HG02642 (cell line): Measurements from ENCODE around the gene SCN1A.
"Not testable (repeated sequence)": the region's sequence is repeated elsewhere in the genome, so short reads cannot be mapped to it uniquely, and the experiment has no call there.

Source experiments
- ATAC-seq: cut with Tn5 transposase; IDR thresholded peaks from one replicate; pipeline ENCODE4 v1.9.1; 2021; ENCODE audit warnings: mild to moderate bottlenecking; ENCODE audit not compliant: unreplicated experiment, poor library complexity

SCN1A gene

DNA sequence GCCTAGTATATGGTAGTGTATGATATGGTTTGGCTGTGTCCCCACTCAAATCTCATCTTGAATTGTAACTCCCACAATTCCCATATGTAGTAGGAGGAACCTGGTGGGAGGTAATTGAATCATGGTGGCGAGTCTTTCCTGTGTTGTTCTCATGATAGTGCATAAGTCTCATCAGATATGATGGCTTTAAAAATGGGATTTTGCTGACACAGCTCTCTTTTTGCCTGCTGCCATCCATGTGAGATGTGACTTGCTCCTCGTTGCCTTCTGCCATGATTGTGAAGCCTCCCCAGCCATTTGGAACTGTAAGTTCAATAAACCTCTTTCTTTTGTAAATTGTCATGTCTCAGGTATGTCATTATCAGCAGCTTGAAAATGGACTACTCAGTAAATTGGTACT is 9.5 kb upstream of the SCN1A start:
- no peak for ATAC-seq

DNA sequence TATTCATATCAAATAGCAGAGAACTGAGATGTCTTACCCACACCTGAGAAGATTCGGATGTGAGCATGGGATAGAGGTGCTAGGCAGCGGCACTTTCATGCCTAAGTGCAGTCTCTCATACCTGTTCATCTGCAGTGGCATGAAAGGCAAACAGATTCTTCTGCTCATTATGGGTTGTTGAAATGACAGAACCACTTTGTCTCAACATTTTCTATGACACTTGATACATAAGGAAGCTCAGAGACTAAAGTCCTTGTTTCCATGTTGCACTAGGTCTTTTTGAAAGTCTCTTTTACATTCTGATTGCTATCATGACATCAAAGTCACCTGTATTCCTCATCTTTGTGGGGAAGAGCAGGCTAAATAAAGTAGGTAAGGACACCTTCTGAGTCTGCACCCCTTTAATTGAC is 8.0 kb upstream of the SCN1A start:
- ATAC-seq, result no peak

DNA sequence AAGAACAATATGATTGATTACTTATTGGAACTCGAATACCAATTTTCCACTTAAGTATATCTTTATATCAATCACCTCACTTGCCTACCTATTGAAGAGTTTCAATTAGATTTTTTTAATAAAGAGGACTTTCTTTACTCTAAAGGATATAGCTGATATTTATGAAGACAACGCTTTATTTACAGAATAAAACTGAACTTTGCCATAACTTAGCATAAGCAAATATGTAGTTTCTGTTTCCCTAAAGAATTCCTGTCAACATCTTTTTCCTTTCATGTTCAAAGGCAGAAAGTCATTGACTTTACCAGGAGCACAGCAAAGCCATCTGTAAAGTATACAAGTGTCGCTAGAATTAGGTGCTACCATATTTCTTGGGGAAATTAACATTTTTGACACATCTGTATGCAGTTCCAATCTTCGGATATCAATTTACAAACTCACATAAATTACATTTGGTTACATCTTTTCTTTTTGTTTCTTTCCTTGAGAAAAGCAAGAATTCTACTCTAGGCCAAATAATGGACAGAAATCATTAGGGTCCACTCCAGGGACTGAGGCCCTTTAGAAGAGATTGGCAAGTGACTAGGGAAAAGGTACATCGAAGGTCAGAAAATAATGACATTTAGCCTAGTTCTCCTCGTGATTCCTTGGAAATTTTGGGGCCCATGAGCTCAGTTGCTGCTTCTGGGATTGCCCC is 7.5 kb upstream of the SCN1A start:
- no peak for ATAC-seq

DNA sequence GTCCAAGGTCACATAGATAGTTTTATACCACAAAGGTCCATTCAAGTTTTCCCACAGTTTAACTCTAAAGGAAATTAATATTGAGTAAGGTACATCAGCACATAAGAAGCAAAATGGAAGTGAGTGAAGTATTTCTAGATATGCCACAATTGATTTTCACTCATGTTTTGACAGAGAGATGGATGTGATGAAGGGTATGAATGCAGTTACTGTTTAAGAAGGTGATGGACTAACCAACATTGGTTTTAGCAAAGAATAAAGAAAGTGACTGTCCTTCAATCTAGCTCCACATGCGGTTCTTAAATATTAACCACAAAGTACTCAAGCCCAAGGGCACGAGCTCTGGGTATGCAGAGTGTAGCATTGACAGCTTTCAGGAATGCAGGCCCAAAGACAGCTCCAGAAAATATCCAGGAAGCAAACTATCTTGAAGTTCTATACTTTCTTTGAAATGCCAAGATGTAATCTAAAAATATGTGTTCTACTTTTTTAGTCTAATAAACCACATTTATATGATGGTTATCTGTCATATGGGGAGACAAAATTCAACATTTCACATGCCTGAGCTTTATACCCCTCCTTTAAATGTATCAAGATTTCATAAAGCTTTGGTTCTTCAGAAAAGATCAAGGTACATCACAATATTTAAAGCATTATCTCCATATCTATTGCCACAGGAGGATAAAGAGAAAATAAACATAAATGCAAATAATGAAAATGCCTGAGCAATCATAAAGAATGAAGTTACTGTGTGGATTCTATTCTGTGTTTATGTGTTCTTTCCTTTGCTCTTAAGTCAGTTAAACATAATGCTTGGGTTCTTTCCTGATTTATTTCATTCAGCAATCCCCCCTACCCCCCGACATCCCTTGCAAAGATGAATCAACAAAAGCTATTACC is 6.7 kb upstream of the SCN1A start:
- ATAC-seq, result no peak

DNA sequence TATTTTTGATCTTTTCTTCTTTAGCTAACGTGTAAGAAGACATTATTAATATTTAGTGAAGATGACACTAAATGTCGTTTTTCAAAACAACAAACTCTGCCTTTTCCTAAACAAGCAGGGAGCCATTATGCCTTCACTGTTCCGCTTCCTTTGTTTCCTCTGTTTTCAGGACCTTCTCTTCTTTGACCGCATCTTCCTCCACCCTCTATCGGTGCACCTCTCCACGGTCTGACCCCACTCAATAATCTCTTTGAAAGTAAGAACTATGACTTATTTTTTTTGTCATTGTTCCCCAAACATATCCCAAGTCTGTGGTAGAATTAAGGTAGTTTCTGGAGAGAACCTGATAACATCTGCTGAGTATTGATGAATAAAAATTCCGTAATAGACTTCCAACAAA is 5.8 kb upstream of the SCN1A start:
- ATAC-seq, result no peak

DNA sequence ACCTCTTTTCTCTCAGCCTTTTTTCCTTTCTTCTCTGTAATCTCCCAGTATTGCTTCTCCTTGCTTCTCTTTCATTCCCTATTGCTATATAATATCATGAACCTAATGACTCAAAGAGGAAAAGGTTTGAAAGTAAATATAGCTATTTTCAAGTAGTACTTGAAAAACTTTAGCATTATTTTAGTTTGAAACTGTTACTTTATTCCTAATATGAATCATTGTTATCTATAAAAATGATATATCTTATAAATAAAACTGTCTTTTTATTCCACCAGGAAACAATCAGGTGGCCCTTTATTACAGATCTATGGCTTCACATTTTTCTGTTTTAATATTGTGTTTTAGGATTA is 311 bp upstream of the SCN1A start:
- ATAC-seq, result no peak

DNA sequence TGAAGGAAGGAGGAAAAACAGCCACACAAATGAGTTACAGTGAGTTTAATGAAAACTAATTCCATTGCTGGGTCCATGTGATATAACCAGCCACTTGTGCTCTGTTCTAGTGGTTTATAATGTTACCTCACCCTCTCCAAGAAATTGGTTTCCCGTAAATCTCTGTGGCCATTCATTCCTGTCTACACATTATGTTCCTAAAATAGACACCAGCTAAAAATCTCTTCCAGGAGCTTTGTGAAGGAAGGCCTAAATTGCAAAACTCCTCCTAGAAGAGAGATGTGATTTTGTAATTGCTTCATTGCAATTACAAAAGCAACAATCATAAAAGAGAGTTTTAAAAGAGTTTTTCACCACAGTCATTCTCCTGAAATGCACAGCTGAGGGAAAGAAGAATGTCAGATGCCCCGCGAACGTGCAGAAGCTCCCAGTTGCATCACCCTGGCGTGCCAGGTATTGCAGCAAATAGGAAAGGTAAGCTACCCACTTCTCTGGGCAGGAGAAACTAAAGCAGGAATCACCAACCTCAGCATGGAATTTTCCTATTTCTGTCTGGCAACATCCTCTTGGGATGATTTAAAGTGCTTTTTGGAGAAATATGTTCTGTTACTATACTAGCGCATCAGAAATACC is 1.7 kb downstream of the SCN1A start:
- ATAC-seq, result no peak

DNA sequence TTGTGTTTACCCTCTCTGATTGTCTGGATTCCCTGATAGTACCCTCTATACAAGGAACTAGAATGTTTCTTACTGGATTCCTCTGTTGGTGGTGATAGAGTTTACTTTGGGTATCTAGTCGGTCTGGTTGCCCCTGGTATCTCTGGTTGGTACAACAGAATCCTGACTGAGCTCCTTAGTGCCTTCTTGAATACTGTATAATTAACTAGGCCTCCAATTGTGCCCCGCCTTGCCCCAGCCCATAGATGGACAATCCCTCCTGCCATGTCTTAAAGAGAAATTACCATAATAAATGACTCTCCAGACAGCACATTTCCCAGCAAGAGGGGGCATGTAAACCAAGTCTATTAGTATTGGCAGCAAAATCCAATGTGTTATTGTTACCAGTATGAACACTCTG is 2.3 kb downstream of the SCN1A start:
- ATAC-seq, result no peak

DNA sequence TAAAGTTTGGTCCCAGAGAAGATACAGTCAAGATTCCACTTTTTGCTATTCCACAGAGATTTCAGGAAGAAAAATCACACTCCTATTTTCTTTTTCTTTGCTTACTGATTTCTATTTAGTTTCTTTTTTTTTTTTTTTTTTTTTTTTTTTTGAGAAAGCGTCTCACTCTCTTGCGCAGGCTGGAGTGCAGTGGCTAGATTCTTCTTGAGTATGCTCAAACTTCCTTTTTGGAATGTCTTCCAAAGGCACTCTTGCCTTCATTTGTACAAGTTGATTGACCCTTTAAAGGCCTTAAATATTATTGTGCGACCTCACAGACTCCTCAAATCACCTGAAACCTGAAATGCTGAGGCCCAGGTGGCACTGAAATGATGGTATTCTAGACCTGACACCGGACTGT is 9.6 kb downstream of the SCN1A start:
- no peak for ATAC-seq

DNA sequence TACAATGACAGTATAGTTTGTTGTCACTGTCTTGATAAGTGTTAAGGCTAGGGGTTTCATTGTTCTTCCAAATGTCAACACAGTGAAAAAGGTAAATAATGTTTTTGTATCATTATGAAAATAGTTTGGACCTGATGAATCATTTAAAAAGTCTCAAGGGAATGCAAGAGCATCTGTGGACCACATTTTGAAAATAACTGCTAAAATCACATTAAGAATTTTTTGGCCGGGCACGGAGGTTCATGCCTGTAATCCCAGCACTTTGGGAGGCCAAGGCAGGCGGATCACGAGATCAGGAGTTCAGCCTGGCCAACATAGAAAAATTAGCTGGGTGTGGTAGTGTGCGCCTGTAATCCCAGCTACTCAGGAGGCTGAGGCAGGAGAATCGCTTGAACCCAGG is 10.3 kb downstream of the SCN1A start:
- ATAC-seq, result no peak

DNA sequence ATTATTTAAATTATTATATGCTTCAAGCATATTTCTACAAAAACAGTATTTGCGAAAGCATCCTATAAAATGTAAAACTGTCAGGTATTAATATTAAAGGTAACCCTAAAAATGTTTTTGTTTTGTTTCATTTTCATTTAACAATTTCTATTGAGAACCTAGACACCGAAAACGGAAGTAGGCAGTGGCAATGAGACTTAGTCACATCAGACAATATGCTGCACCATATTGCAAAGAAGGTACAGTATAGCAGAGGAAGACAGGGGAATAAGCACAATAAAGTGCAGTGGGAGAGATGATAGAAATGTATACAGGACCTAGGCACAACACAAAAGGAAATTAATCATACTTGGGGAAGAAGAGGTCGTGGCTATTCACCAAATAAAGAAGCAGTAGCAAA is 12.2 kb downstream of the SCN1A start:
- ATAC-seq, result no peak

DNA sequence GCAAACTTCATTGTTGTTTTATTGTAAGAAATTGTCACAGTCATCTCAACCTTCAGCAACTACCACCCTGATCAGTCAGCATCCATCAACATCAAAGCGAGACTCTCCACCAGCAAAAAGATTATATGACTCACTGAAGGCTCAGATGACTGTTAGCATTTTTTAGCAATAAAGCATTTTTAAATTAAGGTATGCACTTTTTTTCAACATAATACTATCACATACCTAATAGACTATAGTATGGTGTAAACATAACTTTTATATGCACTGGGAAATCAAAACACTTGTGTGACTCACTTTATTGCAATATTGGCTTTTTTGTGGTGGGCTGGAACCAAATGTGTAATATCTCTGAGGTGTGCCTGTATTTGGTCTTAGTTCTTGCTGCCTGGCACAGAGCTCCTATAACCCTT is 15.6 kb downstream of the SCN1A start:
- no peak for ATAC-seq

DNA sequence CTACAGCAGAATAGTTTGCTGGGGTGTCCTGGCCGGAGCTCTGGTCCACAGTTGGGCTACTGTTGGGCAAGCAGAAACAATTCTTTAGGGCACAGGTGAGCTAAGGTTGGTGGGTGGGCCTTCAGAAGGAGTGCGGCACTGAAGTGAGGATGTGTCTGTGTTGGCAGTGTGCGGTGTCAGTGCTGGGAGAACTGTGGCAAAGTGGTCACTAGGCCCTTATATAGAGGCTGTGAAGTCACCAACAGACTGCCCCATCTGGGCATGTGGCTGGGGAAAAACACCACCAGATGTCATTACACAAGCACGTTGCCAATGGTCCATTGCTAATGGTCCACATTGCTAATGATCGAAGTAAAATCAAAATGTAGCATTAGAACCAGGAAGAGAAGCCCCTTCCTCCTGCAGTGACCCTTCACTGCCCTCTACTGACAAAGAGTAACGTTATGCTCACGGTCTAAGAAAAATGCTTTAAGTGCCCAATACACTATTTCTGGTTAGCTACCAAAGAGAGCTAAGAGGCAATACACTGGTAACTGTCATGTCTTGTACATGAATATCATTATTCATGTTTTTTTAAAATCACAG is 21.3 kb downstream of the SCN1A start:
- no peak for ATAC-seq

DNA sequence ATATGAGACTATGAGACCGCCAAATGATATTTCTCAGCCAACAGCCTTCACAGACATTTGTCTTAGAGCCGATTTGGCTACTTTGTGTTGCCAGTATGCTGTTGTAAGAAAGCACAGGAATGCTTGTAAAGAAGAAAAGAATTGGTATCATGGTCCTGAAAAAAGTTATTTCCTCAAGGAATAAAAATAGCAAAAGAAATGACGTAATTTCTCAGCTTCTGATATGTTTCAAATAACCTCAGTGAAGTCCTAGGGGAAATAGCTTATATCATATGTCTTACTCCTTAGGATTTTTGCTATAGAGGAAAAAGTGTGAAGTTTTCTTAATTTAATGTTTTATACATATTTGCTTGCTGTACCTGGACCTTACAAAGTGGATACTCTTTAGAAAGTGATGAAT is 23.0 kb downstream of the SCN1A start:
- no peak for ATAC-seq

DNA sequence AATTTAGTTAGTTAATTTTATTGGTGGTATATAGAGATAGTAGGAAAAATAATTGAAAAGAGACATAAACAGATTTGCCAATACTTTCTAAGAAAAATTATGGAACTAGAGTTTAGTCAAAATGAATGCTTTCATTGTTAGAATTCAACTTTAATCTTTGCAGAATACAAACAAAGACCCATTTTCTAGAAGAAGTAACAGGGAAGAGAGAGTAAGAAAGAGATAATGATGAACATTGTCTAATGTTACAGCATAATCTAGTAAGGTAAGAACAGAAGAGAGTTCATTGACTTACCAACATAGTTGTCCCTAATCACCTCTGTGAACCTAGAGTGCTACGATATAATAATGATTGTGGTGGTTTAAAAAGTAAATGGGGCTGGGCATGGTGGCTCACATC is 23.7 kb downstream of the SCN1A start:
- no peak for ATAC-seq

DNA sequence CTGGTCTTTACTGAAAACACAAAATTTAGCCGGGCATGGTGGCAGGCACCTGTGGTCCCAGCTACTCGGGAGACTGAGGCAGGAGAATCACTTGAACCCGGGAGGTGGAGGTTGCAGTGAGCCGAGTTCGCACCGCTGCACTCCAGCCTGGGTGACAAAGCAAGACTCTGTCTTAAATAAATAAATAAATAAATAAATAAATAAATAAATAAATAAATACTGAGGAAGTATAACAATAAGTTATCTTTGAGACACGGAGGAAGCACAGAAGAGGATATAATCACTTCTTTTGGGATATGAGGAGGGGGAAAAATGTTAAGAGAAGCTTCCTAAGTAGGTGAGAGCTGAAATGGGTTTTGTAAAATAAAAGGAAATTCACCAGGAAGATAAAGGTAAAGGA is 24.5 kb downstream of the SCN1A start:
- ATAC-seq, result not testable (repeated sequence)

DNA sequence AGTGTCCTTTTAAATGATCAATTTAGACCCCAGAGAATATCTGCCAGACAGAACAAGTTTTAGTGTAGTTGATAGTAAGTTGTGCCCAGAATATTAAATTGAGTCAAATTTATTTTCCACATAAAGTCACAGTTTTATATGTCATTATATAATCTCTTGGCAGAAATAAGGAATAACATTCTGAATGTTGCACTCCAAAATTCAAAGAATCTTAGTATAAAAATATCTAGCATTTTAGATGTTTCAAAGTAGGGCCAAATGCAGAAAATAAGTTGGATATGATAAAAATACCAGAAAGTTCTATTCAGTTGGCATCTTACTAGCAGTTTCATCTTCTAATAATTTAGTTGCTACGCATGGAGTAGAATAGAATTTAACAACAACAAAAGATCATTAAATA is 33.5 kb downstream of the SCN1A start:
- no peak for ATAC-seq

DNA sequence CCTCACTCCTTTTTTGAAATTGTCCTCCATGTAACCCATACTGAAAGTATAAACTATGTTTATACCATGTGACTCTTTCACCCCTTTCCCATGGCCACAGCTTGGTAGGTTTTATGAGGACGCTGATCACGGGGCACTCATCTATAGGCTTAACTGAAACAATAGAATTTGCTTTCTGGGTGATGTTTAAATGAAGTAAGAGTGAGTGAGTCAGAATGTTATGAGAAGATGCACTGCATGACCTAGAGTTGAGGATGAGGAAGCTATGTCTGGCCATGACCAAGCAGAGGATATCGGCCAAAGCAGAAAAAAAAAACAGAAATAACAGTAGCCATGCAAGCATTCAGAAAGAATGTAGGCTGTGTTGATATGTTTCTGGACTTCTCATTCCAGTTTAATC is 34.9 kb downstream of the SCN1A start:
- no peak for ATAC-seq

DNA sequence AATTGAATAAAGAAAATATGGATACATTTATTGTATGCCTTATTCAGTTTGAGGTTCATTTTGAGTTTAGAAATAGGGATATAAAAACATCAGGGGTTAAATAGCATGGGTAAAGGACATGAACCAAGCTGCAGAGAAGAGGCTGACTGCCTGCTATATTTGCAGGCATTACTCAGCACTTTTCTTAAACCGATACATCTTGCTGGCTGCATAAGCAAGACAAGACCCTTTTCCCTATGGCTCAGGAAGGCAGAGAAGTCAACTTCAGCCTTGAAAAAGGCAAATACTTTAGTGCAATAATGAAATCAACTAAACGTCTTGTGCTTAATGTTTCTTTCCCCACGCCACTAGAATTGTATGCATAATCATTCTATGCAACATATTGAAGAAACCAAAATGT is 36.4 kb downstream of the SCN1A start:
- ATAC-seq, result no peak

DNA sequence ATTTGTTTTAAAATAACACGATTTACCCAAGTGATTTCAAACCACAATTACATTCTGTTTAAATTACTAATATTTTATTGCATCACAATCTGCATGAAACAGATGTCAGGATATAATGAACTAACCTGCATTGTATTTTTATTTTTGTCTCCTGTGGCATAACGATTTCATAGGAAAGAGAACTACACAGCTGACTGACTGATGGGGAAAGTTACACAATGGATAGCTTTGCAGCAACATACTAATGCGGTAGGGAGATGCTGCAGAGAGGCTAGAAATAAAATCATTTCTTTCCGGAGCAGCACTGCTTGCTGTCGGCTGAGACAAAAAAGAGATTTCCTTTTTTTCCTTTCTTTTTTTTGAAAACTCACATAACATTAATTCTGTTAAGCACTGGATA is 36.9 kb downstream of the SCN1A start:
- no peak for ATAC-seq

DNA sequence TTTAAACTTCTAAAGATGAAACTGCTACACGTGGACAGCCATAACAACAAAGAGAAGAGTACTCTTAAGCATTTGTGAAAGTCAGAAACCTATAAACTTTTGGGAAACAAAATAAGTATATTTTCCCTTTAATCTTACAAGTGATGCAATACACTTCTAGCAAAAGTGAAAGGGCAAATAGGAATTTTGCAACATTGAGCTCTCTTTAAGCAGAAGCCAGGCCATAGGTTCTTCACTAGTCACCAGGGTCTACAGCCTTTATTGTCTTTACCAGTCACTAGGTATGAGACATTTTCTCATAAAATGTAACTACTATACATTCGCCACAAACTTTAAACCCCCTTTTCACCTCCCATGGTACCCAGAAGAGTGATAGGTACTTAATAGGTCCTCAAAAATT is 37.5 kb downstream of the SCN1A start:
- ATAC-seq, result no peak
